PC-3 (cell line): Measurements from ENCODE around the gene CASS4. TPM values are rescaled to one million over a fixed set of nuclear protein-coding genes. Genes with fewer than 3 reads are reported as not detected.

ENCODE experiments used
- ATAC-seq: fragments of 200-7000 bp; cut with Tn5 transposase; 2 replicates; pipeline ENCODE4 v1.9.1; 2020; ENCODE audit warnings: mild to moderate bottlenecking, moderate library complexity
- BruUV-seq: library from RNA; stranded (reverse); fragments of 400-500 nt; replicated peaks from 2 replicates; lab custom pipeline; 2021; lab: Mats Ljungman, UMichigan
- CTCF ChIA-PET: fragments of 300-600 bp; sonication (Branson Sonifier 250); formaldehyde crosslinking; loops from one replicate; lab custom pipeline; 2022; ENCODE audit warnings: antibody characterized with exemption; lab: Charles Lee
- POLR2A ChIA-PET: fragments of 300-600 bp; sonication (Branson Sonifier 250); formaldehyde crosslinking; loops from one replicate; lab custom pipeline; 2022; ENCODE audit warnings: antibody characterized with exemption; ENCODE audit not compliant: unreplicated experiment; lab: Charles Lee
- DNase-seq: peaks from one replicate; pipeline ENCODE4 v3.0.0-alpha.2; 2015
- H2AFZ ChIP-seq: fragments of 300-600 bp; sonication (generic); 2 replicates; pipeline ENCODE4 v1.6.0; 2016; ENCODE audit warnings: antibody characterized with exemption, low read length
- H3F3A ChIP-seq: fragments of 300-600 bp; sonication (generic); one replicate; pipeline ENCODE4 v1.6.0; 2017; ENCODE audit warnings: antibody characterized with exemption, low read length, control low read depth, mild to moderate bottlenecking; ENCODE audit not compliant: unreplicated experiment
- H3K27ac ChIP-seq: fragments of 300-600 bp; sonication (generic); 2 replicates; pipeline ENCODE4 v1.5.1; 2016; ENCODE audit warnings: mild to moderate bottlenecking, low read length
- H3K27me3 ChIP-seq: fragments of 300-600 bp; sonication (generic); 2 replicates; pipeline ENCODE4 v1.6.1; 2016; ENCODE audit warnings: low read length, mixed read lengths
- H3K36me3 ChIP-seq: fragments of 300-600 bp; sonication (generic); 2 replicates; pipeline ENCODE4 v1.6.1; 2016; ENCODE audit warnings: low read depth, mixed run types, low read length, mixed read lengths
- H3K4me1 ChIP-seq: fragments of 300-600 bp; sonication (generic); 2 replicates; pipeline ENCODE4 v1.5.1; 2016; ENCODE audit warnings: low read length; ENCODE audit not compliant: insufficient read depth
- H3K4me2 ChIP-seq: fragments of 300-600 bp; sonication (generic); 2 replicates; pipeline ENCODE4 v1.6.0; 2016; ENCODE audit warnings: low read length
- H3K4me3 ChIP-seq: fragments of 300-600 bp; sonication (generic); 2 replicates; pipeline ENCODE4 v1.5.1; 2016; ENCODE audit warnings: mild to moderate bottlenecking, low read length, mixed read lengths
- H3K79me2 ChIP-seq: fragments of 300-600 bp; sonication (generic); 2 replicates; pipeline ENCODE4 v1.6.1; 2017; ENCODE audit warnings: low read length, mixed read lengths
- H3K9ac ChIP-seq: fragments of 300-600 bp; sonication (generic); 2 replicates; pipeline ENCODE4 v1.6.0; 2016; ENCODE audit warnings: mild to moderate bottlenecking, low read length
- H3K9me2 ChIP-seq: fragments of 300-600 bp; sonication (generic); replicated peaks from 2 replicates; pipeline ENCODE4 v1.6.1; 2016; ENCODE audit warnings: mixed run types, low read length, mixed read lengths
- H3K9me3 ChIP-seq: fragments of 300-600 bp; sonication (generic); 2 replicates; pipeline ENCODE4 v1.6.1; 2016; ENCODE audit warnings: low read length, mixed read lengths
- H4K20me1 ChIP-seq: fragments of 300-600 bp; sonication (generic); 2 replicates; pipeline ENCODE4 v1.6.1; 2016; ENCODE audit warnings: low read length, mixed read lengths
- CTCF ChIP-seq: fragments of 300-600 bp; sonication (generic); conservative IDR thresholded peaks from 2 replicates; pipeline ENCODE4 v1.5.1; 2017; ENCODE audit warnings: antibody characterized with exemption, low read depth, mild to moderate bottlenecking, low read length
- EZH2 ChIP-seq: fragments of 300-600 bp; sonication (generic); IDR thresholded peaks from one replicate; pipeline ENCODE4 v1.6.1; 2017; ENCODE audit warnings: antibody characterized with exemption, mild to moderate bottlenecking, low read length; ENCODE audit not compliant: unreplicated experiment
- EZH2phosphoT487 ChIP-seq: fragments of 300-600 bp; sonication (generic); IDR thresholded peaks from 2 replicates; pipeline ENCODE4 v1.6.1; 2018; ENCODE audit warnings: mild to moderate bottlenecking, antibody characterized with exemption, low read length, borderline replicate concordance
- intact Hi-C: fragments of 100-400 bp; cut with micrococcal nuclease; formaldehyde crosslinking; loops from 2 replicates; pipeline ENCODE4 v1.9.0; 2023
- total RNA-seq: library from RNA; depleted of rRNA; stranded (reverse); fragments of >200 nt; gene quantifications from 2 replicates; pipeline ENCODE4 v1.2.3, GENCODE V29; 2014

Gene CASS4
- total RNA-seq, 1 experiment from 2014 or later: 0.04 TPM

DNA sequence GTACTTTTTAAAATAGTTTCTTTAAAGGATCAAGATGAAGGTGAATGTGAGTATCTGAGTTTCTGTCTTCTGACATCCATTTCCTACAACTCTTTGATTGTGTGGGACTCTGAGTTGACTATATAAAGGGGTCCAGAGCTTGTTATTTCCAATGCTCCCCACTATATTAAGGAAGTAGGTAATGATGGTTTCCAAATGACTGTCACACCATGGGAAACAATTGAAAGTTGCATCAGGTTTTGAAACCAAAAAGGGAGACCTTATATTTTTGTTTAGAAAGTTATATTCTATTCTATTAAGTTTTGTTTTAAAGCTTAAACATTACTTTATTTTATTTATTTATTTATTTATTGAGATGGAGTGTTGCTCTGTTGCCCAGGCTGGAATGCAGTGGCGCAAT lies 11.2 kb downstream of the CASS4 start:
- intact Hi-C loops: no loop called here
- no peak overlapping the region for H3K27ac ChIP-seq
- H3K4me2 ChIP-seq: peak overlapping the region; percentile 35
- no peaks in the 10 kb centered on the region for H3K9me2 ChIP-seq
- POLR2A ChIA-PET: no interaction called here
- no TSS peak for BruUV-seq
- H3K9me3 ChIP-seq: no peaks in the 10 kb centered on the region
- H3F3A ChIP-seq: no peaks in the 10 kb centered on the region
- H3K79me2 ChIP-seq: no peaks in the 10 kb centered on the region
- ATAC-seq (no peak), DNase-seq (no peak)
- TF ChIP-seq EZH2 (no peak), CTCF (no peak)
- H3K9ac ChIP-seq: no peak overlapping the region
- H3K27me3 ChIP-seq: no peaks in the 10 kb centered on the region
- peaks cover 29% of the 10 kb centered on the region for H3K4me1 ChIP-seq
- H2AFZ ChIP-seq: peak overlapping the region; percentile 8
- CTCF ChIA-PET: interaction anchor here (0.6 kb wide), 1 partner anchor 31 kb away, joined by 3 read pairs; the partner anchor contains the start of gene AURKA
- H3K4me3 ChIP-seq: no peak overlapping the region
- H4K20me1 ChIP-seq: no peaks in the 10 kb centered on the region
- no peaks in the 10 kb centered on the region for H3K36me3 ChIP-seq

GRCh38 chr20:56423886-56424285 lies 11.8 kb downstream of the CASS4 start:
- H4K20me1 ChIP-seq: no peaks in the 10 kb centered on the region
- H3K36me3 ChIP-seq: no peaks in the 10 kb centered on the region
- no peaks in the 10 kb centered on the region for H3F3A ChIP-seq
- H3K4me1 ChIP-seq: peaks cover 23% of the 10 kb centered on the region
- no peak for ATAC-seq
- H3K9ac ChIP-seq: no peak overlapping the region
- no peak overlapping the region for H2AFZ ChIP-seq
- H3K27ac ChIP-seq: no peak overlapping the region
- DNase-seq: no peak
- ChIA-PET CTCF (no interaction called here), POLR2A (no interaction called here)
- H3K4me2 ChIP-seq: no peak overlapping the region
- H3K27me3 ChIP-seq: no peaks in the 10 kb centered on the region
- TF ChIP-seq CTCF (no peak), EZH2 (no peak), EZH2phosphoT487 (no peak)
- H3K4me3 ChIP-seq: no peak overlapping the region
- H3K79me2 ChIP-seq: no peaks in the 10 kb centered on the region
- H3K9me3 ChIP-seq: no peaks in the 10 kb centered on the region
- no peaks in the 10 kb centered on the region for H3K9me2 ChIP-seq
- intact Hi-C loops: no loop called here
- BruUV-seq: no TSS peak

- no peaks in the 10 kb centered on the region for H3K36me3 ChIP-seq
- peaks cover 18% of the 10 kb centered on the region for H3K4me1 ChIP-seq
- no peaks in the 10 kb centered on the region for H3K27me3 ChIP-seq
- H3F3A ChIP-seq: no peaks in the 10 kb centered on the region
- ChIA-PET POLR2A (no interaction called here), CTCF (no interaction called here)
- H3K9me3 ChIP-seq: no peaks in the 10 kb centered on the region
- H4K20me1 ChIP-seq: no peaks in the 10 kb centered on the region
- no TSS peak for BruUV-seq
- DNase-seq (no peak), ATAC-seq (no peak)
- no peak overlapping the region for H3K4me2 ChIP-seq
- no peak overlapping the region for H3K9ac ChIP-seq
- H3K9me2 ChIP-seq: no peaks in the 10 kb centered on the region
- no peaks in the 10 kb centered on the region for H3K79me2 ChIP-seq
- H3K4me3 ChIP-seq: no peak overlapping the region
- TF ChIP-seq EZH2: no peak
- TF ChIP-seq EZH2phosphoT487: no peak
- no peak for TF ChIP-seq CTCF
- intact Hi-C loops: no loop called here
- no peak overlapping the region for H3K27ac ChIP-seq
- H2AFZ ChIP-seq: no peak overlapping the region
Observed at GRCh38 chr20:56424931-56425330, 12.9 kb downstream of the CASS4 start.
